HL-60 (cell line): ENCODE data around the gene KCTD16.

Source experiments
- GABPA ChIP-seq: IDR thresholded peaks from 2 replicates; pipeline ENCODE4 v1.6.1; 2012; ENCODE audit warnings: low read depth
- POLR2AphosphoS5 ChIP-seq: IDR thresholded peaks from 2 replicates; pipeline ENCODE4 v1.6.1; 2012; ENCODE audit warnings: low read depth
- SPI1 ChIP-seq: IDR thresholded peaks from 2 replicates; pipeline ENCODE4 v1.6.1; 2012; ENCODE audit warnings: low read depth, mild to moderate bottlenecking, borderline replicate concordance
- TF ChIP-seq, protein P1 (sequence below): IDR thresholded peaks from one replicate; pipeline ENCODE4 v1.5.1; 2011; ENCODE audit warnings: low read length, control low read depth, inconsistent platforms; ENCODE audit not compliant: insufficient read depth
- TF ChIP-seq, protein P2 (sequence below): IDR thresholded peaks from 2 replicates; pipeline ENCODE4 v1.6.1; 2012; ENCODE audit warnings: low read depth; ENCODE audit not compliant: insufficient replicate concordance

DNA sequence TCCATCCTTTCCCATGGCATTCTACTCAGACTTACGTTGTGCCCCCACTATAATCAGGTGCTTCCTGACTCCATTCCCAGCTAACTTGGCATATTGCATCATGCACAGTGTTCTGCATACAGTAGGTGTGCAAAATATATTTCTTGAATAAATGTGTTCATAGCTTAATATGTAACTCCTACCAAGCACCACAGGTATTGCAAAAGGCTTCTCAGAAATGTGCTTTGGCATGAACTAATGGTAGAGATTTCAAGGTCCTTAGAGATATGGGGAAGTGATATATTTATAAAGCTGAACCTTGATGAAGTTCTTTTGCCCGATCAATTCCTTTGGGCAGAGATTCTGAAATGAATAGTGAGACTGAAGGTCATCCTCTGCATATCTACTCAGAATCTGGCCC is 220.4 kb downstream of the KCTD16 start:
- TF ChIP-seq POLR2AphosphoS5 (no peak), GABPA (no peak), SPI1 (no peak)
- TF ChIP-seq, protein P1, sequence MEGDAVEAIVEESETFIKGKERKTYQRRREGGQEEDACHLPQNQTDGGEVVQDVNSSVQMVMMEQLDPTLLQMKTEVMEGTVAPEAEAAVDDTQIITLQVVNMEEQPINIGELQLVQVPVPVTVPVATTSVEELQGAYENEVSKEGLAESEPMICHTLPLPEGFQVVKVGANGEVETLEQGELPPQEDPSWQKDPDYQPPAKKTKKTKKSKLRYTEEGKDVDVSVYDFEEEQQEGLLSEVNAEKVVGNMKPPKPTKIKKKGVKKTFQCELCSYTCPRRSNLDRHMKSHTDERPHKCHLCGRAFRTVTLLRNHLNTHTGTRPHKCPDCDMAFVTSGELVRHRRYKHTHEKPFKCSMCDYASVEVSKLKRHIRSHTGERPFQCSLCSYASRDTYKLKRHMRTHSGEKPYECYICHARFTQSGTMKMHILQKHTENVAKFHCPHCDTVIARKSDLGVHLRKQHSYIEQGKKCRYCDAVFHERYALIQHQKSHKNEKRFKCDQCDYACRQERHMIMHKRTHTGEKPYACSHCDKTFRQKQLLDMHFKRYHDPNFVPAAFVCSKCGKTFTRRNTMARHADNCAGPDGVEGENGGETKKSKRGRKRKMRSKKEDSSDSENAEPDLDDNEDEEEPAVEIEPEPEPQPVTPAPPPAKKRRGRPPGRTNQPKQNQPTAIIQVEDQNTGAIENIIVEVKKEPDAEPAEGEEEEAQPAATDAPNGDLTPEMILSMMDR, result no peak
- TF ChIP-seq, protein P2, sequence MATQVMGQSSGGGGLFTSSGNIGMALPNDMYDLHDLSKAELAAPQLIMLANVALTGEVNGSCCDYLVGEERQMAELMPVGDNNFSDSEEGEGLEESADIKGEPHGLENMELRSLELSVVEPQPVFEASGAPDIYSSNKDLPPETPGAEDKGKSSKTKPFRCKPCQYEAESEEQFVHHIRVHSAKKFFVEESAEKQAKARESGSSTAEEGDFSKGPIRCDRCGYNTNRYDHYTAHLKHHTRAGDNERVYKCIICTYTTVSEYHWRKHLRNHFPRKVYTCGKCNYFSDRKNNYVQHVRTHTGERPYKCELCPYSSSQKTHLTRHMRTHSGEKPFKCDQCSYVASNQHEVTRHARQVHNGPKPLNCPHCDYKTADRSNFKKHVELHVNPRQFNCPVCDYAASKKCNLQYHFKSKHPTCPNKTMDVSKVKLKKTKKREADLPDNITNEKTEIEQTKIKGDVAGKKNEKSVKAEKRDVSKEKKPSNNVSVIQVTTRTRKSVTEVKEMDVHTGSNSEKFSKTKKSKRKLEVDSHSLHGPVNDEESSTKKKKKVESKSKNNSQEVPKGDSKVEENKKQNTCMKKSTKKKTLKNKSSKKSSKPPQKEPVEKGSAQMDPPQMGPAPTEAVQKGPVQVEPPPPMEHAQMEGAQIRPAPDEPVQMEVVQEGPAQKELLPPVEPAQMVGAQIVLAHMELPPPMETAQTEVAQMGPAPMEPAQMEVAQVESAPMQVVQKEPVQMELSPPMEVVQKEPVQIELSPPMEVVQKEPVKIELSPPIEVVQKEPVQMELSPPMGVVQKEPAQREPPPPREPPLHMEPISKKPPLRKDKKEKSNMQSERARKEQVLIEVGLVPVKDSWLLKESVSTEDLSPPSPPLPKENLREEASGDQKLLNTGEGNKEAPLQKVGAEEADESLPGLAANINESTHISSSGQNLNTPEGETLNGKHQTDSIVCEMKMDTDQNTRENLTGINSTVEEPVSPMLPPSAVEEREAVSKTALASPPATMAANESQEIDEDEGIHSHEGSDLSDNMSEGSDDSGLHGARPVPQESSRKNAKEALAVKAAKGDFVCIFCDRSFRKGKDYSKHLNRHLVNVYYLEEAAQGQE, result no peak
